ENCODE results near the gene TTLL3. TPM values are rescaled to one million over a fixed set of nuclear protein-coding genes. Genes with fewer than 3 reads are reported as not detected.

The TTLL3 gene
- total RNA-seq, 1 experiment from 2014 or later = 15.7 TPM

DNA sequence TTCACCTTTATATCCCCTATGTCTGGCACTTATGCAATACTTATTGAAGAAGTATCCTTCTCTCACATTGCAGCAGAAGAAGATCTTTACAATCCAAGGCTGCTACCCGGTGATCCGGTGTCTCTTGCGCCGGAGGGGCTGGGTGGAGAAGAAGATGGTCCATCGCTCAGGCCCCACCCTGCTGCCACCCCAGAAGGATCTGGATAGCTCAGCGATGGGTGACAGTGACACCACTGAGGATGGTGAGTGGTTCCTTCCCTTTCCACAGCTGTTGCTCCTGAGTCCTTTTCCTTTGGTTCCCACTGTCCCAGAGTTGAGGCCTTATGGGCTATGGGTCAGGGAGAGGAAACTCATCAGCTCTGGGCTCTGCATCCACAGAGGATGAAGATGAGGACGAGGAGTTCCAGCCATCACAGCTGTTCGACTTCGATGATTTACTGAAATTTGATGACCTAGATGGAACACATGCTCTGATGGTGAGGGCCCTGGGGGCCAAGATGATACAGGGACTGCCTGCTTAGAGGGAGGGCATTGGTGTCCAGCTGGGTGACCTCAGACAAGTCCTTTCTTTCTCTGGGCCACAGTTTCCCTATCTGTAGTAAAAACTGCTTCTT lies 2.9 kb downstream of the TTLL3 start:
- no peaks in the 10 kb centered on the region for H3K9me3 ChIP-seq (ENCODE audit: control insufficient read depth, insufficient read depth, low read depth, low read length)
- ChIA-PET POLR2A (no interaction called here), CTCF (no interaction called here)
- intact Hi-C loops (cut with micrococcal nuclease; ENCODE audit: unreplicated experiment) = no loop called here
- BruUV-seq (replicated peaks) = no TSS peak
- DNase-seq (ENCODE audit: low read depth, low spot score) (no peak), ATAC-seq (no peak)
- H3K27ac ChIP-seq (ENCODE audit: low read length) = no peak overlapping the region
- H3K36me3 ChIP-seq (ENCODE audit: control insufficient read depth, insufficient read depth, low read length) = no peaks in the 10 kb centered on the region
- no peaks in the 10 kb centered on the region for H3K27me3 ChIP-seq (ENCODE audit: control insufficient read depth, insufficient read depth, low read length)
- H3K4me1 ChIP-seq (ENCODE audit: control insufficient read depth, insufficient read depth, low read length) = peaks cover 13% of the 10 kb centered on the region
- no peak overlapping the region for H3K4me3 ChIP-seq (ENCODE audit: low read depth in 2 of 2, low read length in 2 of 2)
- TF ChIP-seq SIN3A (IDR thresholded peaks at IDR 0.05; ENCODE audit: borderline replicate concordance, insufficient read depth, low read depth, low read length) (no peak), TCF7L2 (IDR thresholded peaks at IDR 0.05; ENCODE audit: low read depth, low read length) (no peak)
- TF ChIP-seq, protein P1, sequence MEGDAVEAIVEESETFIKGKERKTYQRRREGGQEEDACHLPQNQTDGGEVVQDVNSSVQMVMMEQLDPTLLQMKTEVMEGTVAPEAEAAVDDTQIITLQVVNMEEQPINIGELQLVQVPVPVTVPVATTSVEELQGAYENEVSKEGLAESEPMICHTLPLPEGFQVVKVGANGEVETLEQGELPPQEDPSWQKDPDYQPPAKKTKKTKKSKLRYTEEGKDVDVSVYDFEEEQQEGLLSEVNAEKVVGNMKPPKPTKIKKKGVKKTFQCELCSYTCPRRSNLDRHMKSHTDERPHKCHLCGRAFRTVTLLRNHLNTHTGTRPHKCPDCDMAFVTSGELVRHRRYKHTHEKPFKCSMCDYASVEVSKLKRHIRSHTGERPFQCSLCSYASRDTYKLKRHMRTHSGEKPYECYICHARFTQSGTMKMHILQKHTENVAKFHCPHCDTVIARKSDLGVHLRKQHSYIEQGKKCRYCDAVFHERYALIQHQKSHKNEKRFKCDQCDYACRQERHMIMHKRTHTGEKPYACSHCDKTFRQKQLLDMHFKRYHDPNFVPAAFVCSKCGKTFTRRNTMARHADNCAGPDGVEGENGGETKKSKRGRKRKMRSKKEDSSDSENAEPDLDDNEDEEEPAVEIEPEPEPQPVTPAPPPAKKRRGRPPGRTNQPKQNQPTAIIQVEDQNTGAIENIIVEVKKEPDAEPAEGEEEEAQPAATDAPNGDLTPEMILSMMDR (IDR thresholded peaks at IDR 0.05) = no peak
- in situ Hi-C loops (cut with HindIII; ENCODE audit: low pct_unique_long_range_greater_than_20kb, low sequenced_read_pairs) = no loop called here

DNA sequence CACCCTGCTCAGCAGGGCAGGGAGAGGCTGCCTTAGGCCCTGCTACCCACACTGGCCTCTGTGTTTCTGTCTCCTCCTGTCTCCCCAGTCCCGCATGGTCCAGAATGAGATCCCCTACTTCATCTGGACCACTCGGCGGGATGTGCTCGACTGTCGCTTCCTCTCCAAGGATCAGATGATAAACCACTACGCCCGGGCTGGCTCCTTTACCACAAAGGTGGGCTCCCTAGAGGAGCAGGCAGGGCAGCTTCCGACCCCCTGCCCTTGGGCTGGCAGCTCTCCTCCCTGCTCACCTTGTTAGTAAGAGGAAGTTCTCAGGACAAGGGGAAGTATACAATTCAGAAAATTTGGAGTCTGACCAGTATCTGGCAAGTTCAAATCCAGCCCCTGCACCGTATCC lies 5.9 kb downstream of the TTLL3 start:
- H3K27me3 ChIP-seq (ENCODE audit: control insufficient read depth, insufficient read depth, low read length) = no peaks in the 10 kb centered on the region
- no peak overlapping the region for H3K27ac ChIP-seq (ENCODE audit: low read length)
- CTCF ChIA-PET = no interaction called here
- H3K9me3 ChIP-seq (ENCODE audit: control insufficient read depth, insufficient read depth, low read depth, low read length) = no peaks in the 10 kb centered on the region
- no peaks in the 10 kb centered on the region for H3K36me3 ChIP-seq (ENCODE audit: control insufficient read depth, insufficient read depth, low read length)
- POLR2A ChIA-PET = no interaction called here
- no peak for ATAC-seq
- H3K4me1 ChIP-seq (ENCODE audit: control insufficient read depth, insufficient read depth, low read length) = no peaks in the 10 kb centered on the region
- DNase-seq (ENCODE audit: low read depth, low spot score) = no peak
- TF ChIP-seq POLR2AphosphoS5 (IDR thresholded peaks at IDR 0.05; ENCODE audit: low read depth, low read length) = no peak
- TF ChIP-seq, protein P1 (IDR thresholded peaks at IDR 0.05) = no peak
- TF ChIP-seq, protein P2, sequence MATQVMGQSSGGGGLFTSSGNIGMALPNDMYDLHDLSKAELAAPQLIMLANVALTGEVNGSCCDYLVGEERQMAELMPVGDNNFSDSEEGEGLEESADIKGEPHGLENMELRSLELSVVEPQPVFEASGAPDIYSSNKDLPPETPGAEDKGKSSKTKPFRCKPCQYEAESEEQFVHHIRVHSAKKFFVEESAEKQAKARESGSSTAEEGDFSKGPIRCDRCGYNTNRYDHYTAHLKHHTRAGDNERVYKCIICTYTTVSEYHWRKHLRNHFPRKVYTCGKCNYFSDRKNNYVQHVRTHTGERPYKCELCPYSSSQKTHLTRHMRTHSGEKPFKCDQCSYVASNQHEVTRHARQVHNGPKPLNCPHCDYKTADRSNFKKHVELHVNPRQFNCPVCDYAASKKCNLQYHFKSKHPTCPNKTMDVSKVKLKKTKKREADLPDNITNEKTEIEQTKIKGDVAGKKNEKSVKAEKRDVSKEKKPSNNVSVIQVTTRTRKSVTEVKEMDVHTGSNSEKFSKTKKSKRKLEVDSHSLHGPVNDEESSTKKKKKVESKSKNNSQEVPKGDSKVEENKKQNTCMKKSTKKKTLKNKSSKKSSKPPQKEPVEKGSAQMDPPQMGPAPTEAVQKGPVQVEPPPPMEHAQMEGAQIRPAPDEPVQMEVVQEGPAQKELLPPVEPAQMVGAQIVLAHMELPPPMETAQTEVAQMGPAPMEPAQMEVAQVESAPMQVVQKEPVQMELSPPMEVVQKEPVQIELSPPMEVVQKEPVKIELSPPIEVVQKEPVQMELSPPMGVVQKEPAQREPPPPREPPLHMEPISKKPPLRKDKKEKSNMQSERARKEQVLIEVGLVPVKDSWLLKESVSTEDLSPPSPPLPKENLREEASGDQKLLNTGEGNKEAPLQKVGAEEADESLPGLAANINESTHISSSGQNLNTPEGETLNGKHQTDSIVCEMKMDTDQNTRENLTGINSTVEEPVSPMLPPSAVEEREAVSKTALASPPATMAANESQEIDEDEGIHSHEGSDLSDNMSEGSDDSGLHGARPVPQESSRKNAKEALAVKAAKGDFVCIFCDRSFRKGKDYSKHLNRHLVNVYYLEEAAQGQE (IDR thresholded peaks at IDR 0.05; ENCODE audit: insufficient read depth in 1 of 2, low read depth in 2 of 2, low read length in 1 of 2) = no peak
- TF ChIP-seq SIN3A (IDR thresholded peaks at IDR 0.05; ENCODE audit: borderline replicate concordance, insufficient read depth, low read depth, low read length) = no peak
- TF ChIP-seq TCF7L2 (IDR thresholded peaks at IDR 0.05; ENCODE audit: low read depth, low read length) = no peak
- BruUV-seq (replicated peaks) = no TSS peak
- intact Hi-C loops (cut with micrococcal nuclease; ENCODE audit: unreplicated experiment) (no loop called here), in situ Hi-C loops (cut with HindIII; ENCODE audit: low pct_unique_long_range_greater_than_20kb, low sequenced_read_pairs) (no loop called here)
- H3K4me3 ChIP-seq (ENCODE audit: low read depth in 2 of 2, low read length in 2 of 2) = no peak overlapping the region
